Fibroblast of lung (primary cell): Measurements from ENCODE around the gene GAL3ST2. TPM values are rescaled to one million over a fixed set of nuclear protein-coding genes. Genes with fewer than 3 reads are reported as not detected.

ENCODE experiments used
- DNase-seq, 2 donors: peaks; one replicate each; pipeline versions ENCODE4 v3.0.0 to v3.0.0-alpha.2; 2010; ENCODE audit warnings: low read depth in 2 of 2
- H2AFZ ChIP-seq: 2 replicates; pipeline ENCODE4 v1.5.1; 2012; ENCODE audit warnings: low read length, control low read depth, inconsistent platforms
- H3K27ac ChIP-seq: 2 replicates; pipeline ENCODE4 v1.5.1; 2011; ENCODE audit warnings: low read length, control low read depth; ENCODE audit not compliant: insufficient read depth
- H3K27me3 ChIP-seq: 2 replicates; pipeline ENCODE4 v1.5.1; 2011; ENCODE audit warnings: mild to moderate bottlenecking, low read length; ENCODE audit not compliant: control insufficient read depth, insufficient read depth
- H3K36me3 ChIP-seq: 2 replicates; pipeline ENCODE4 v1.5.1; 2011; ENCODE audit warnings: low read length; ENCODE audit not compliant: control insufficient read depth, insufficient read depth
- H3K4me1 ChIP-seq: 2 replicates; pipeline ENCODE4 v1.5.1; 2011; ENCODE audit warnings: low read length; ENCODE audit not compliant: control insufficient read depth, insufficient read depth; ENCODE audit errors: extremely low read depth
- H3K4me2 ChIP-seq: 2 replicates; pipeline ENCODE4 v1.5.1; 2011; ENCODE audit warnings: low read length, control low read depth; ENCODE audit not compliant: insufficient read depth; ENCODE audit errors: extremely low read depth
- H3K4me3 ChIP-seq, 4 experiments: fragments of 200-600 bp in 1 of 4; sonication (generic) in 1 of 4; replicated peaks in 1 of 4; 2 replicates each; pipeline ENCODE4 v1.5.1; 2011 to 2016; ENCODE audit warnings: low read length in 4 of 4, low read depth in 3 of 4, mild to moderate bottlenecking in 3 of 4, control low read depth in 2 of 4, inconsistent platforms in 1 of 4, mixed read lengths in 1 of 4; ENCODE audit not compliant: insufficient read depth in 1 of 4; ENCODE audit errors: control extremely low read depth in 1 of 4
- H3K79me2 ChIP-seq: 2 replicates; pipeline ENCODE4 v1.5.1; 2012; ENCODE audit warnings: mild to moderate bottlenecking, low read length, inconsistent platforms; ENCODE audit not compliant: control insufficient read depth, insufficient read depth
- H3K9ac ChIP-seq: 2 replicates; pipeline ENCODE4 v1.5.1; 2011; ENCODE audit warnings: mild to moderate bottlenecking, low read length, control low read depth; ENCODE audit not compliant: insufficient read depth
- H3K9me3 ChIP-seq: 2 replicates; pipeline ENCODE4 v1.5.1; 2012; ENCODE audit warnings: low read depth, low read length; ENCODE audit not compliant: control insufficient read depth, insufficient read depth
- H4K20me1 ChIP-seq: 2 replicates; pipeline ENCODE4 v1.5.1; 2011; ENCODE audit warnings: low read length; ENCODE audit not compliant: control insufficient read depth, insufficient read depth; ENCODE audit errors: extremely low read depth
- CTCF ChIP-seq, 2 donors: IDR thresholded peaks in 1 of 2; conservative IDR thresholded peaks in 1 of 2; 1 replicate in 1 of 2; 2 replicates in 1 of 2; pipeline ENCODE4 v1.5.1; 2011 to 2012; ENCODE audit warnings: low read length in 2 of 2, control low read depth in 1 of 2, inconsistent platforms in 1 of 2, low read depth in 1 of 2, mild to moderate bottlenecking in 1 of 2
- EZH2 ChIP-seq: IDR thresholded peaks from 2 replicates; pipeline ENCODE4 v1.5.1; 2012; ENCODE audit warnings: low read length, control low read depth, mild to moderate bottlenecking; ENCODE audit errors: missing control alignments
- polyA plus RNA-seq, 2 donors: library from polyadenylated mRNA; depleted of rRNA in 1 of 2; stranded (reverse) in 1 of 2; unstranded in 1 of 2; fragments of >200 nt; gene quantifications; 2 replicates each; pipeline ENCODE4 v1.2.1, GENCODE V29; 2011 to 2012; ENCODE audit warnings: missing spikeins in 1 of 2
- total RNA-seq: library from RNA; depleted of rRNA; stranded (reverse); fragments of >200 nt; gene quantifications from 2 replicates; pipeline ENCODE4 v1.2.1, GENCODE V29; 2014

The GAL3ST2 gene
- total and polyA plus RNA-seq, 2 donors (not counting 1 experiment from before 2014, with no cell fraction given), result 0.17 TPM; not detected in 1

GRCh38 chr2:241849616-241850543, 73.3 kb downstream of the GAL3ST2 start:
- no peak overlapping the region for H2AFZ ChIP-seq
- H3K4me3 ChIP-seq, result no peak overlapping the region
- no peak overlapping the region for H3K27ac ChIP-seq
- no peak for DNase-seq
- no peak for TF ChIP-seq EZH2
- TF ChIP-seq CTCF (conservative IDR thresholded peaks at IDR 0.05 in 1 of 2, IDR thresholded peaks at IDR 0.05 in 1 of 2; ENCODE audit: low read depth in 1 of 2, low read length in 2 of 2), result no peak
- H3K27me3 ChIP-seq, result no peaks in the 10 kb centered on the region
- no peaks in the 10 kb centered on the region for H3K79me2 ChIP-seq
- no peaks in the 10 kb centered on the region for H3K9me3 ChIP-seq
- no peaks in the 10 kb centered on the region for H3K36me3 ChIP-seq
- H4K20me1 ChIP-seq, result no peaks in the 10 kb centered on the region
- H3K4me2 ChIP-seq, result no peak overlapping the region
- no peak overlapping the region for H3K9ac ChIP-seq
- no peaks in the 10 kb centered on the region for H3K4me1 ChIP-seq

- Histone ChIP-seq H3K4me1 (no peaks in the 10 kb centered on the region), H3K27ac (no peak overlapping the region), H3K4me2 (no peak overlapping the region), H4K20me1 (no peaks in the 10 kb centered on the region), H2AFZ (no peak overlapping the region), H3K4me3 (no peak overlapping the region), H3K36me3 (no peaks in the 10 kb centered on the region), H3K9ac (no peak overlapping the region), H3K27me3 (no peaks in the 10 kb centered on the region), H3K9me3 (no peaks in the 10 kb centered on the region), H3K79me2 (no peaks in the 10 kb centered on the region)
- DNase-seq, result no peak
- no peak for TF ChIP-seq EZH2
- TF ChIP-seq CTCF (conservative IDR thresholded peaks at IDR 0.05 in 1 of 2, IDR thresholded peaks at IDR 0.05 in 1 of 2; ENCODE audit: low read depth in 1 of 2, low read length in 2 of 2), result no peak
Observed at GRCh38 chr2:241850544-241851324, 74.1 kb downstream of the GAL3ST2 start.
